Erythroblast (primary cell): ENCODE data around the gene IFNE.

Experiments
- GATA1 ChIP-seq: IDR thresholded peaks from 2 replicates; pipeline ENCODE4 v1.6.1; 2011; ENCODE audit warnings: low read depth, mild to moderate bottlenecking, control low read depth, low read length, moderate library complexity
- POLR2A ChIP-seq: IDR thresholded peaks from 2 replicates; pipeline ENCODE4 v1.6.1; 2011; ENCODE audit warnings: mild to moderate bottlenecking, low read length

DNA sequence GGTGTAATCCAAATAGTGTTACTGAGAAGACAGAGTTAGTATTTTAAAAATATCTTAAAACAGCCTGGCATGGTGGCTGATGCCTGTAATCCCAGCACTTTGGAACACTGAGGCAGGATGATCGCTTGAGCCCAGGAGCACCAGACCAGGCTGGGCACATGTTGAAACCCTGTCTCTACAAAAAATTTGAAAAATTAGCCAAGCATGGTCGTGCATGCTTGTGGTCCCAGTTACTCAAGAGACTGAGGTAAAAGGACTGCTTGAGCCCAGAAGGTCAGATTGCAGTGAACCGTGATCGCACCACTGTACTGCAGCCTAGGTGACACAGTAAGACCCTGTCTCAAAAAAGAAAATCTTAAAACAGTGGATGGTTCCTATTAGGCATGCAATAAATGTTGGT, 29.4 kb downstream of the IFNE start:
- TF ChIP-seq POLR2A (no peak), GATA1 (no peak)
